Gastrocnemius medialis (tissue), 4 donors: Measurements from ENCODE around the gene CENPL.

Experiments
- POLR2A ChIP-seq, 2 donors: fragments of 450-650 bp; IDR thresholded peaks; one replicate each; pipeline ENCODE4 v1.6.1; 2017; ENCODE audit warnings: antibody characterized with exemption in 2 of 2, mild to moderate bottlenecking in 2 of 2, moderate library complexity in 2 of 2
- TF ChIP-seq, protein P1 (sequence below), 5 experiments: fragments of 450-650 bp in 3 of 5; fragments of 200-600 bp in 2 of 5; sonication (generic) in 2 of 5; IDR thresholded peaks in 4 of 5; conservative IDR thresholded peaks in 1 of 5; 1 replicate in 4 of 5; 2 replicates in 1 of 5; pipeline ENCODE4 v1.5.1; 2016 to 2019; ENCODE audit warnings: antibody characterized with exemption in 5 of 5, mild to moderate bottlenecking in 3 of 5, moderate library complexity in 3 of 5

DNA sequence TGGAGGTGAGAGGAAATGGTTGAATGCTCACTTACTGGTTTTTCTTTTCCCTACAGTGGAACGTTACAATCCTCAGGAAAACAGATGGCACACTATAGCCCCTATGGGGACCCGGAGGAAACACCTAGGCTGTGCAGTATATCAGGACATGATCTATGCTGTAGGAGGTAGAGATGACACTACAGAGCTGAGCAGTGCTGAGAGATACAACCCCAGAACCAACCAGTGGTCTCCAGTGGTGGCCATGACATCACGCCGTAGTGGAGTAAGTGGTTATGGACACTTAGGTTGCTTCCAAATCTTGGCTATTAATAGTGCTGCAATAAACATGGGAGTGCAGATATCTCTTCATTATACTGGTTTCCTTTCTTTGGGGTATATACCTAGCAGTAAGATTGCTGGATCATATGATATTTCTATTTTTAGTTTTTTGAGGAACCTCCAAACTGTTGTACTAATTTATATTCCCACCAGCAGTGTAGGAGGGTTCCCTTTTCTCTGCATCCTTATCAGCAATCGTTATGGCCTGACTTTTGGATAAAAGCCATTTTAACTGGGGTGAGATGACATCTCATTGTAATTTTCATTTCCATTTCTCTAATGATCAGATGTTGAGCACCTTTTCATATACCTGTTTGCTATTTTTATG, 49.0 kb downstream of the CENPL start:
- TF ChIP-seq, protein P1, sequence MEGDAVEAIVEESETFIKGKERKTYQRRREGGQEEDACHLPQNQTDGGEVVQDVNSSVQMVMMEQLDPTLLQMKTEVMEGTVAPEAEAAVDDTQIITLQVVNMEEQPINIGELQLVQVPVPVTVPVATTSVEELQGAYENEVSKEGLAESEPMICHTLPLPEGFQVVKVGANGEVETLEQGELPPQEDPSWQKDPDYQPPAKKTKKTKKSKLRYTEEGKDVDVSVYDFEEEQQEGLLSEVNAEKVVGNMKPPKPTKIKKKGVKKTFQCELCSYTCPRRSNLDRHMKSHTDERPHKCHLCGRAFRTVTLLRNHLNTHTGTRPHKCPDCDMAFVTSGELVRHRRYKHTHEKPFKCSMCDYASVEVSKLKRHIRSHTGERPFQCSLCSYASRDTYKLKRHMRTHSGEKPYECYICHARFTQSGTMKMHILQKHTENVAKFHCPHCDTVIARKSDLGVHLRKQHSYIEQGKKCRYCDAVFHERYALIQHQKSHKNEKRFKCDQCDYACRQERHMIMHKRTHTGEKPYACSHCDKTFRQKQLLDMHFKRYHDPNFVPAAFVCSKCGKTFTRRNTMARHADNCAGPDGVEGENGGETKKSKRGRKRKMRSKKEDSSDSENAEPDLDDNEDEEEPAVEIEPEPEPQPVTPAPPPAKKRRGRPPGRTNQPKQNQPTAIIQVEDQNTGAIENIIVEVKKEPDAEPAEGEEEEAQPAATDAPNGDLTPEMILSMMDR (IDR thresholded peaks at IDR 0.05 in 4 of 5, conservative IDR thresholded peaks at IDR 0.05 in 1 of 5) = no peak
- TF ChIP-seq POLR2A (IDR thresholded peaks at IDR 0.05) = no peak
